HAP-1 (cell line): ENCODE results near the gene PDF.
"Not testable (repeated sequence)": the region's sequence is repeated elsewhere in the genome, so short reads cannot be mapped to it uniquely, and the experiment has no call there.

Experiments
- DNase-seq, 2 experiments: peaks; one replicate each; pipeline ENCODE4 v3.0.0-alpha.2; 2016 to 2020; ENCODE audit warnings: low spot score in 2 of 2
- H3K27me3 ChIP-seq: fragments of 250-450 bp; sonication (Bioruptor Pico); 2 replicates; pipeline ENCODE4 v1.5.1; 2020; ENCODE audit warnings: low read depth, mild to moderate bottlenecking, moderate library complexity
- H3K36me3 ChIP-seq: fragments of 250-450 bp; sonication (Bioruptor Pico); replicated peaks from 2 replicates; pipeline ENCODE4 v1.5.1; 2020; ENCODE audit warnings: mild to moderate bottlenecking
- H3K4me1 ChIP-seq: fragments of 250-450 bp; sonication (Bioruptor Pico); 2 replicates; pipeline ENCODE4 v1.5.1; 2020; ENCODE audit warnings: mild to moderate bottlenecking
- H3K4me3 ChIP-seq: fragments of 250-450 bp; sonication (Bioruptor Pico); 2 replicates; pipeline ENCODE4 v1.5.1; 2020; ENCODE audit warnings: mild to moderate bottlenecking, moderate library complexity
- H3K9me3 ChIP-seq: fragments of 250-450 bp; sonication (Bioruptor Pico); 2 replicates; pipeline ENCODE4 v1.5.1; 2020; ENCODE audit warnings: mild to moderate bottlenecking, moderate library complexity
- in situ Hi-C: fragments of 300-500 bp; cut with MboI; formaldehyde crosslinking; loops from 3 replicates; pipeline ENCODE4 v1.14.3; 2020; ENCODE audit warnings: low sequenced_read_pairs, inconsistent platforms, mixed read lengths

The PDF gene, protein sequence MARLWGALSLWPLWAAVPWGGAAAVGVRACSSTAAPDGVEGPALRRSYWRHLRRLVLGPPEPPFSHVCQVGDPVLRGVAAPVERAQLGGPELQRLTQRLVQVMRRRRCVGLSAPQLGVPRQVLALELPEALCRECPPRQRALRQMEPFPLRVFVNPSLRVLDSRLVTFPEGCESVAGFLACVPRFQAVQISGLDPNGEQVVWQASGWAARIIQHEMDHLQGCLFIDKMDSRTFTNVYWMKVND

DNA sequence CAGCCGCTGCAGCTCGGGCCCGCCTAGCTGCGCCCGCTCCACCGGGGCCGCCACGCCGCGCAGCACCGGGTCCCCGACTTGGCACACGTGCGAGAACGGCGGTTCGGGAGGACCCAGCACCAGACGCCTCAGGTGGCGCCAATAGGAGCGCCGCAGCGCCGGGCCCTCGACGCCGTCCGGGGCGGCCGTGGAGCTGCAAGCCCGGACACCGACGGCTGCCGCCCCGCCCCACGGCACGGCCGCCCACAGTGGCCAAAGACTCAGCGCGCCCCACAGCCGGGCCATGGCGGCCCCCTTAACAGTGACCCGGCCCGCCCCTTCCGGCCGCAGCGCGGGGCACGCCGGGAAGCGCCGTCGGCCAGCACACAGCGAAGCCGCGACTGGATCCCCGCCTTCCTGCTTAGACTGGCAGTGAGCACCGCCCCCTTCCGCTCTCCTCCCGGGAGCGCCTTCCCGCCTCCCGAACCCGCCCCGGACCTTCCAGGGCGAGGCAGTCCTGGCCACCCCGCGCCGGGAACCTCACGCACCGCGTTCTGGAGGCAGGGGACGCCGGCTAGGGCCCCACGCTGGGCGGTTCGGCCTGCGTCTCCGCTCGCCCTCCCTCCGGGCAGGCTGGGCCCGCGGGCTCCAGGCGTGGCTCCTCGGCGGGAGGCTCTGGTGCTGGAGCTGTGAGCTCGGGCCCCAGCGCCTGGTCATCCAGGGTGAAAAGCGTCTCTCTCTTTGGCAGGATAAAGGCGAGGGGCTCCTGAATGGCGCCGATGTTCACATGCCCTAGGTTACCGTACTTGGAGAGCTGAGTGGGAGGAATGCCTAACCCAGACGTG lies at the start of gene PDF:
Gene PDF, minus strand, starts transcription at position 303 of the 824 bp plus-strand sequence. Its CDS starts 18 bp downstream, at position 285.
- Histone ChIP-seq H3K36me3 (peaks cover 78% of the 10 kb centered on the region), H3K4me1 (peaks cover 20% of the 10 kb centered on the region)
- in situ Hi-C loops = no loop called here

DNA sequence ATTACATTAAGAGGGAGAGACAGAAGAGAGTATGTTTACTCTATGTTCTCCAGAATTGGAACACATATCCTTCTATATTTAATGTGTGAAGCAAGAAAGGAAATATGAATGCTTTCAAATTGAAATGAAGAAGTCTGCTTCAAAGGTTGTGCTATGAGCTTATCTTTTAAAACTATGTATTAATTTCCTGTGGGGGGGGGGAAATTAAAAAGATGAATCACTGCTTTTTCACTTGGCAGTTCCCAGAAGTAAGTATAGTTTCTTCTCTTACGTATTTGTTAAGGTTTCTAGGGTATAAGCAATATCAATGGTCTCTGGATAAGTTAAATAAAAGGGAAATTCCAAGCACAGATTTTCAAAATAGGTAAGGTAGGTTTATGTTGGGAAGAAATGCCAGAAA lies 48.4 kb upstream of the PDF start:
- no peaks in the 10 kb centered on the region for H3K9me3 ChIP-seq
- DNase-seq = no peak
- no peaks in the 10 kb centered on the region for H3K27me3 ChIP-seq
- no peaks in the 10 kb centered on the region for H3K4me1 ChIP-seq
- in situ Hi-C loops = no loop called here
- H3K36me3 ChIP-seq = peaks cover 61% of the 10 kb centered on the region
- no peak overlapping the region for H3K4me3 ChIP-seq

More for the DNA sequence above, at the start of gene PDF:
- peak within 1 kb of the TSS; percentile 79 for H3K4me3 ChIP-seq
- DNase-seq = peak; percentile 94 to 97
- H3K27me3 ChIP-seq = no peaks in the 10 kb centered on the region
- no peaks in the 10 kb centered on the region for H3K9me3 ChIP-seq

DNA sequence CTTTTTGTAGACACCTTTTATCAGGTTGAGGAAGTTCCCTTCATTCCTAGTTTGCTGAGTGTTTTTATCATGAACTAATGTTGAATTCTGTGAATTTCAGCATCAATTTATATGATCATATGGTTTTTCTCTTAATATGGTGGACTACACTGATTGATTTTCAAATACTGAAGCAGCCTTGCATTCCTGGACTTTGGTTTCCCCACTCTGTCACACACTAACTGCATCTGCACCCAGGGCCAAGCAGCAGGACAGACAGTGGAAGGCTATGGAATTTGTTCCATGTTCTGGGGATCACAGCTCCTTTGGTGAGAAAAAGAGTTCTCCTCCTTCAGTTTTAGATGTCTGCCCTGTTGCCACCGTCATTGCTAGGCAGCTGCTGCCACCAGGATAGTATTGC lies 47.6 kb upstream of the PDF start:
- H3K9me3 ChIP-seq = no peaks in the 10 kb centered on the region
- H3K4me1 ChIP-seq = no peaks in the 10 kb centered on the region
- no peak for DNase-seq
- peaks cover 61% of the 10 kb centered on the region for H3K36me3 ChIP-seq
- in situ Hi-C loops = no loop called here
- H3K27me3 ChIP-seq = no peaks in the 10 kb centered on the region
- no peak overlapping the region for H3K4me3 ChIP-seq

DNA sequence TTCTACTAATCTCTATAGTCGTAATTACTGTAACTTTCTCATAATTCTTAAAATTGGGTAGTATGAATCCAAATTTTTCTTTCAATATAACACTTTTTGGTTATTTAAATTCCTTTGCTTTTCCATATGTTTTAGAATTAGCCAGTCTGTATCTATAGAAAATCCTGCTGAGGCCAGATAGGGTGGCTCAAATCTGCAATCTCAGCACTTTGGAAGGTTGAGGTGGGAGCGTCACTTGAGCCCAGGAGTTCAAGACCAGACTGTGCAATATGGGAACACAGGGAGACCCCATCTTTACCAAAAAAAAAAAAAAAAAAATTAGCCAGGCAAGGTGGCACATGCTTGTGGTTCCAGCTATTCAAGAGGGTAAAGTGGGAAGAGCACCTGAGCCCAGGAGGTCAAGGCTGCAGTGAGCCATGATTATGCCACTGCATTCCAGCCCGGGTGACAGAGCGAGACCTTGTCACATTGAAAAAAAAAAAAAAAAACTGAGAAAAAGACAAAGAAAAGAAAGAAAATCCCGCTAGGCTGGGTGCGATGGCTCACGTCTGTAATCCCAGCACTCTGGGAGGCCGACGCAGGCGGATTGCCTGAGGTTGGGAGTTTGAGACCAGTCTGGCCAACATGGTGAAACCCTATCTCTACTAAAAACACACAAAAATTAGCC lies 46.1 kb upstream of the PDF start:
- no peaks in the 10 kb centered on the region for H3K9me3 ChIP-seq
- in situ Hi-C loops = no loop called here
- no peak for DNase-seq
- H3K4me3 ChIP-seq = no peak overlapping the region
- H3K36me3 ChIP-seq = peaks cover 61% of the 10 kb centered on the region
- H3K27me3 ChIP-seq = no peaks in the 10 kb centered on the region
- no peaks in the 10 kb centered on the region for H3K4me1 ChIP-seq

DNA sequence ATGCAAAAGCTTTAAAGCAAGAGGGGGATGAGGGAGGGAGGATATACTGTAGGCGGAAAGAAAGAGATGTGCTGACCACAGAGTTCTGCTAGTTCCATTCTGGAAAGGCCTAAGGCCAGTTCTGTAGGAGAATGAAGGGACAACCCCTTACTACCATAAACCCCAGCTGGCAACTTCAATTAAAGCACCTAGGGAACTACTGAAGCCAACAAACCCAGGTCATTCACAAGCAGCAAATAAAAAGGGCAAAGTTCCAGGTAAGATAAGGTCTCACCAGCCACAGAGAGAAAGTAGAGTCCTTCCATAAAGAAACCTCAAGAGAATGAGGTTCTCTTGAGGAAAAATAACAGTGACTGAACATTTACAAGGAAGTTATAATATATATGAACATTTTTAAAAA lies 42.6 kb upstream of the PDF start:
- Histone ChIP-seq H3K4me3 (no peak overlapping the region), H3K9me3 (no peaks in the 10 kb centered on the region), H3K36me3 (peaks cover 60% of the 10 kb centered on the region), H3K4me1 (no peaks in the 10 kb centered on the region), H3K27me3 (no peaks in the 10 kb centered on the region)
- in situ Hi-C loops = no loop called here
- DNase-seq = no peak

DNA sequence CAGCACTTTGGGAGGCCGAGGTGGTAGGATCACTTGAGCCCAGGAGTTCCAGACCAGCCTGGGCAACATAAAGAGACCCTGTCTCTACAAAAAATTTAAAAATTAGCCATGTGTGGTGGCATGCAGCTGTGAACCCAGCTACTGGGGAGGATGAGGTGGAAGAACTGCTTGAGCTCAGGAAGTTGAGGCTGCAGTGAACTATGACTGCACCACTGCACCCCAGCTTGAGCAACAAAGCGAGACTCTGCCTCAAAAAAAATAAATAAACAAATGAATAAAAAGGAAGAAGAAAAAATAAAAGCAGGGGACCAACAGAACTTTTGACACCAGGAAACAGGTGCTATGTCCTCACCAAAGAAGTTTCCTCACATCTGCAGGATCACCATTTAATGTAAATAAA lies 41.2 kb upstream of the PDF start:
- H3K4me3 ChIP-seq = no peak overlapping the region
- in situ Hi-C loops = no loop called here
- H3K36me3 ChIP-seq = peaks cover 71% of the 10 kb centered on the region
- no peak for DNase-seq
- no peaks in the 10 kb centered on the region for H3K9me3 ChIP-seq
- H3K27me3 ChIP-seq = no peaks in the 10 kb centered on the region
- no peaks in the 10 kb centered on the region for H3K4me1 ChIP-seq

DNA sequence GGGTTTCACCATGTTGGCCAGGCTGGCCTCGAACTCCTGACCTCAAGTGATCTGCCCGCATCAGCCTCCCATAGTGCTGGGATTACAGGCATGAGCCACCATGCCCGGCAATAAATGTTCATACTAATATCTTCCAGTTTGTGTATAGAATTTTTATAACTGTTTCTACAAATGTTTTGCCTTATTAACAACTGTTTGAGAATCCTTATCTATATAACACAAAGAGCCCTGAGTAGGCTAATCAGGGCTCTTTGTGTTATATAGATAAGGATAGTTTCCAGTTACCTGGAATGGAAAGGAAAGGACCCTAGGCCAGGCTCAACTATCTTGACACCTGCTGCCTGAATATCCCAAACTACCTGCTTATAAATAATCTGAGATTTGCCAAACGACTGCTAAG lies 38.5 kb upstream of the PDF start:
- Histone ChIP-seq H3K27me3 (no peaks in the 10 kb centered on the region), H3K4me1 (no peaks in the 10 kb centered on the region), H3K9me3 (no peaks in the 10 kb centered on the region), H3K4me3 (no peak overlapping the region), H3K36me3 (peaks cover 86% of the 10 kb centered on the region)
- DNase-seq = no peak
- in situ Hi-C loops = no loop called here

DNA sequence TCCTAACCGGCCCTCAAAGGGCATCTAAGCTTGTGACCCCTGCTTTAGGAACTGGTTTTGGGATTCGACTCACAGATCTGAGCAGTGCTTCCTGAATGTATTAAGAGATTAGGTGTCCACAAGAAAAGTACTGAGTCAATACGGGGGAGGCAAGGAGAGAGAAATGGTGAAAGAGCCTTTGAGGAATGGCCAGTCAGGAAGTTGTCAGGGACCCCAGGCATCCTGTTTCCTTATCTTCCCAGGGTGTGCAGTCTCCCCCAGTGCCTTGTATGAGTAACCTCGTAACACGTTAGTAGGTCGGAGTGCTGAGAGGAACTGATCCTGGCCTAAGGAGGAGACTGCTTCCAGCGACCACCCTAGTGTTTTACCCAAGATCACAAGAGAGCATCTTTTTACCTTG lies 37.6 kb upstream of the PDF start:
- in situ Hi-C loops = no loop called here
- Histone ChIP-seq H3K27me3 (no peaks in the 10 kb centered on the region), H3K36me3 (peaks cover 79% of the 10 kb centered on the region), H3K4me1 (no peaks in the 10 kb centered on the region), H3K9me3 (no peaks in the 10 kb centered on the region), H3K4me3 (no peak overlapping the region)
- no peak for DNase-seq

DNA sequence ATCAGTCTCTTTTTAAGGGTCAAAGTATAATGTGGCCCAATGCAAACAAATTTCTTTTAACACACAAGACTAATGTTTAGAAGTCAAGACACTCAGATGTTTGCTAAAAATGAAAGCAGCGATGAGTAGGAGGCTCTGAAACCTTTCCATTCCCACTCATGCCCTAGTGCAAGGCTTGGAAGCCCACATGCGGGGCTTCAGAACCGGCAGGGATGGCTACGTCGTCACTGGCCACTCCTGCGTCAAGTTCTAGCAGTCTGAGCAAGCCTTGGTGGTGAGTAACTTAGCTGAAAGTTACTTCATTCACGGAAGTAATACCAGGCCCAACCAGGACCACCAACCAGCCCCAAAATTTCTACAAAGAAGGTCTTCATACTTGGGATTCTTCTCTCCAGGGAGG lies 36.0 kb upstream of the PDF start:
- H3K4me1 ChIP-seq = no peaks in the 10 kb centered on the region
- in situ Hi-C loops = no loop called here
- H3K27me3 ChIP-seq = no peaks in the 10 kb centered on the region
- H3K9me3 ChIP-seq = no peaks in the 10 kb centered on the region
- H3K36me3 ChIP-seq = peaks cover 64% of the 10 kb centered on the region
- H3K4me3 ChIP-seq = no peak overlapping the region
- no peak for DNase-seq

DNA sequence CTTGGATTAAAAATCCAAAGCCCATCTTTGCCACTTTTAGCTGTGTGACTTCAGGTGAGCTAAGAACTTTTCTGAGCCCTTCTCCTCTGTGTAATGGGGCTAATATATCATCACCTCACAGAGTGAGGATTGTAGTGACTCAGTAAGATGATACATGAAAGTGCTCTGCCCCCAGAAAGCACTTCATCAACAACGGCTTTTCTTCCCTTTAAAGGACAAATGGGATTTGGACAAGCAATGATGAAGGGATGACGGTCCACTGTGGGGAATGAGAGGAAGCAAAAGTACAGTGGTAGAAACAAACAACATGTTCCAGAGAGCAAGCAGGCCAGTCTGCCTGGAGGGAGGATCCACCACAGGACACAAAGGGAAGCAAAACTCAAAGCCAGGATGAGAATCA lies 35.5 kb upstream of the PDF start:
- Histone ChIP-seq H3K4me1 (no peaks in the 10 kb centered on the region), H3K9me3 (no peaks in the 10 kb centered on the region), H3K27me3 (no peaks in the 10 kb centered on the region), H3K4me3 (no peak overlapping the region), H3K36me3 (peaks cover 61% of the 10 kb centered on the region)
- DNase-seq = no peak
- in situ Hi-C loops = no loop called here

DNA sequence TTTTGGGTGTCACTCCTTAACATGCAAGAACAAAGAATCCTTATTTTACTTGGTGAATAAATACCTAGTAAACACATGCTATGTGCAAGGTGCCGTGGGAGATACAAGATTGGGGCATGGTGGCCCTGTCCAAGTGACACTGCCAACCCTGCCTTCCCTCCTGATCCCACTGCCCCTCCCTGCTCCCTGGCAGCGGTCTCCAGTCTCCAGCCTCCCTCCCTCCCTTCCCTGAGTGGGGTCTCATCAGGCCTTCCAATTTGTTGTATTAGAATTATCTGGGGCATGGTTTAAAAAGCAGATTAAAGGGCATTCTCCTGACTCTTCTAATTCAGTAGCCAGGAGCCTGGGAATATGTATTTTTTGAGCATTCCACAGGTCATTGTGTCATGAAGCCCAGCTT lies 33.7 kb upstream of the PDF start:
- no peak for DNase-seq
- Histone ChIP-seq H3K9me3 (no peaks in the 10 kb centered on the region), H3K36me3 (peaks cover 44% of the 10 kb centered on the region), H3K27me3 (no peaks in the 10 kb centered on the region), H3K4me1 (no peaks in the 10 kb centered on the region), H3K4me3 (no peak overlapping the region)
- in situ Hi-C loops = no loop called here

DNA sequence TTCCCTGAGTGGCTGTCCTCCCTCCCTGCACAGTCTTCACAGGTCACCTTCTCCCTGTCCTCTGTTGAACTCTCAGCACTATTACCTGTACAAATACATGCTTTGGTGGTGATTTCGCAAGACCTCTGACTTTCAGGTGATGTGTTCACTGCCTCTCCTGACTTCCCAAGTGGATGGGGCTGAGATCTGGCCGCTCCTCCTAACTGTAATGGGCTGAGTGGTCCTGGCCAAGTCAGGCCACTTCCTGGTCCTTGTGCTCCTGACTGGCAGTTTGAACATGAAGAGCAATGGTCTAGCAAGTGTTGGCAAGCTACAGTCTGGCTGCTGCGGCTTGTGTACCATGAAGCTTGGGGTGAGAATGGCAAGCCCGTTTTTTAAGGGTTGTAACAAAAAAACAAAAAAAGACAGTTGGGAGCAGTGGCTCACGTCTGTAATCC lies 32.9 kb upstream of the PDF start:
- no peaks in the 10 kb centered on the region for H3K4me1 ChIP-seq
- in situ Hi-C loops = no loop called here
- H3K36me3 ChIP-seq = peaks cover 39% of the 10 kb centered on the region
- H3K27me3 ChIP-seq = no peaks in the 10 kb centered on the region
- DNase-seq = no peak
- H3K9me3 ChIP-seq = no peaks in the 10 kb centered on the region
- H3K4me3 ChIP-seq = no peak overlapping the region

DNA sequence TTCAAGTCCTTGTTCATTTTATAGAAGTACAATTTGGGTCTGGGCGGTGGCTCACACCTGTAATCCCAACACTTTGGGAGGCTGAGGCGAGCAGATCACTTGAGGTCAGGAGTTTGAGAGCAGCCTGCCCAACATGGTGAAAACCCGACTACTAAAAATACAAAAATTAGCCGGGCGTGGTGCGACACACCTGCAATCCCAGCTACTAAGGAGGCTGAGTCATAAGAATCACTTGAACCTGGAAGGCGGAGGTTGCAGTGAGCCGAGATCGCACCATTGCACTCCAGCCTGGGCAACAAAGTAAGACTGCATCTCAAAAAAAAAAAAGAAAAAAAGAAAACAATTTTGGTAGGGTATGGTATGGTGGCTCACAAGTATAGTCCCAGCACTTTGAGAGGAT lies 29.7 kb upstream of the PDF start:
- H3K9me3 ChIP-seq, in situ Hi-C loops, H3K27me3 ChIP-seq, H3K4me1 ChIP-seq, H3K4me3 ChIP-seq, DNase-seq: not testable (repeated sequence)
- H3K36me3 ChIP-seq = peaks cover 20% of the 10 kb centered on the region
